Activated CD4-positive, alpha-beta memory T cell treated with anti-CD3 and anti-CD28 coated beads, Interleukin-2, amount 10 ng/mL, durations not matched to agents 7 days and 5 days (primary cell): Measurements from ENCODE around the gene FSTL1. TPM values are rescaled to one million over a fixed set of nuclear protein-coding genes. Genes with fewer than 3 reads are reported as not detected.

Source experiments
- CTCF ChIA-PET: fragments of 350-600 bp; sonication (Branson Sonifier 250); formaldehyde crosslinking; loops from one replicate; lab custom pipeline; 2021; ENCODE audit warnings: antibody characterized with exemption, inconsistent platforms; lab: Charles Lee
- POLR2A ChIA-PET: fragments of 350-600 bp; sonication (Branson Sonifier 250); formaldehyde crosslinking; loops from one replicate; lab custom pipeline; 2021; ENCODE audit warnings: antibody characterized with exemption; lab: Charles Lee
- DNase-seq: peaks from one replicate; pipeline ENCODE4 v3.0.0-alpha.2; 2020
- H3K27ac Mint-ChIP-seq: one replicate; pipeline ENCODE4 v1.8.0; 2021; ENCODE audit warnings: mild to moderate bottlenecking, mixed read lengths
- H3K27me3 Mint-ChIP-seq: one replicate; pipeline ENCODE4 v1.8.0; 2021; ENCODE audit warnings: mixed read lengths
- H3K36me3 Mint-ChIP-seq: one replicate; pipeline ENCODE4 v1.8.0; 2021; ENCODE audit warnings: low read depth, mixed read lengths
- H3K4me1 Mint-ChIP-seq: one replicate; pipeline ENCODE4 v1.8.0; 2021; ENCODE audit warnings: mixed read lengths
- H3K4me3 Mint-ChIP-seq: one replicate; pipeline ENCODE4 v1.8.0; 2021; ENCODE audit warnings: mild to moderate bottlenecking, mixed read lengths
- H3K9me3 Mint-ChIP-seq: one replicate; pipeline ENCODE4 v1.8.0; 2021; ENCODE audit warnings: mixed read lengths
- total RNA-seq, 2 experiments: library from RNA; stranded (reverse); gene quantifications; one replicate each; pipeline ENCODE4 v1.2.3, GENCODE V29; 2021

The FSTL1 gene
- total RNA-seq, 2 experiments from 2014 or later: 0.30 to 0.35 TPM

- Mint-ChIP-seq H3K27me3 (peaks cover 11% of the 10 kb centered on the region), H3K27ac (no peak overlapping the region), H3K4me1 (peaks cover 7% of the 10 kb centered on the region), H3K36me3 (no peaks in the 10 kb centered on the region), H3K9me3 (no peaks in the 10 kb centered on the region), H3K4me3 (no peak overlapping the region)
- POLR2A ChIA-PET: no interaction called here
- DNase-seq: no peak
- CTCF ChIA-PET: no interaction called here
Observed at GRCh38 chr3:120459196-120459595, 8.4 kb upstream of the FSTL1 start.

- Mint-ChIP-seq H3K4me1 (peaks cover 7% of the 10 kb centered on the region), H3K36me3 (no peaks in the 10 kb centered on the region), H3K27me3 (peaks cover 18% of the 10 kb centered on the region), H3K9me3 (no peaks in the 10 kb centered on the region), H3K4me3 (no peak overlapping the region), H3K27ac (no peak overlapping the region)
- ChIA-PET CTCF (no interaction called here), POLR2A (interaction anchor here (0.6 kb wide), 1 partner anchor 18 kb away, joined by 3 read pairs; no protein-coding TSS in a partner anchor)
- DNase-seq: no peak
Observed at GRCh38 chr3:120457827-120458226, 7.0 kb upstream of the FSTL1 start.

- H3K36me3 Mint-ChIP-seq: no peaks in the 10 kb centered on the region
- H3K9me3 Mint-ChIP-seq: no peaks in the 10 kb centered on the region
- DNase-seq: no peak
- ChIA-PET CTCF (no interaction called here), POLR2A (no interaction called here)
- peaks cover 40% of the 10 kb centered on the region for H3K27me3 Mint-ChIP-seq
- no peak overlapping the region for H3K4me3 Mint-ChIP-seq
- peaks cover 12% of the 10 kb centered on the region for H3K4me1 Mint-ChIP-seq
- no peak overlapping the region for H3K27ac Mint-ChIP-seq
Observed at GRCh38 chr3:120454076-120454689, 3.4 kb upstream of the FSTL1 start.

- DNase-seq: no peak
- POLR2A ChIA-PET: no interaction called here
- Mint-ChIP-seq H3K9me3 (no peaks in the 10 kb centered on the region), H3K27ac (no peak overlapping the region), H3K36me3 (no peaks in the 10 kb centered on the region), H3K4me3 (no peak overlapping the region), H3K4me1 (peaks cover 12% of the 10 kb centered on the region), H3K27me3 (peaks cover 49% of the 10 kb centered on the region)
- CTCF ChIA-PET: no interaction called here
Observed at GRCh38 chr3:120452816-120453215, 2.0 kb upstream of the FSTL1 start.

GRCh38 chr3:120451806-120452205, 1.0 kb upstream of the FSTL1 start:
- CTCF ChIA-PET: no interaction called here
- DNase-seq: no peak
- POLR2A ChIA-PET: no interaction called here
- no peaks in the 10 kb centered on the region for H3K36me3 Mint-ChIP-seq
- H3K9me3 Mint-ChIP-seq: no peaks in the 10 kb centered on the region
- peaks cover 12% of the 10 kb centered on the region for H3K4me1 Mint-ChIP-seq
- peak overlapping the region; percentile 38 for H3K4me3 Mint-ChIP-seq
- H3K27me3 Mint-ChIP-seq: peaks cover 55% of the 10 kb centered on the region
- no peak overlapping the region for H3K27ac Mint-ChIP-seq

- ChIA-PET CTCF (no interaction called here), POLR2A (no interaction called here)
- Mint-ChIP-seq H3K36me3 (no peaks in the 10 kb centered on the region), H3K4me1 (peaks cover 12% of the 10 kb centered on the region), H3K27me3 (peaks cover 56% of the 10 kb centered on the region), H3K27ac (no peak overlapping the region), H3K4me3 (peak overlapping the region; percentile 38), H3K9me3 (no peaks in the 10 kb centered on the region)
- DNase-seq: no peak
Observed at GRCh38 chr3:120451272-120451761, 525 bp upstream of the FSTL1 start.

- POLR2A ChIA-PET: no interaction called here
- H3K9me3 Mint-ChIP-seq: no peaks in the 10 kb centered on the region
- H3K4me3 Mint-ChIP-seq: peak overlapping the region; percentile 69
- no peak overlapping the region for H3K27ac Mint-ChIP-seq
- H3K27me3 Mint-ChIP-seq: peaks cover 51% of the 10 kb centered on the region
- CTCF ChIA-PET: no interaction called here
- H3K36me3 Mint-ChIP-seq: no peaks in the 10 kb centered on the region
- peak; percentile 16 for DNase-seq
- H3K4me1 Mint-ChIP-seq: peaks cover 12% of the 10 kb centered on the region
Observed at GRCh38 chr3:120449701-120450599, 842 bp downstream of the FSTL1 start.

GRCh38 chr3:120449251-120449650, 1.5 kb downstream of the FSTL1 start:
- no peak for DNase-seq
- no peaks in the 10 kb centered on the region for H3K36me3 Mint-ChIP-seq
- ChIA-PET CTCF (no interaction called here), POLR2A (no interaction called here)
- no peaks in the 10 kb centered on the region for H3K9me3 Mint-ChIP-seq
- H3K27ac Mint-ChIP-seq: no peak overlapping the region
- H3K27me3 Mint-ChIP-seq: peaks cover 51% of the 10 kb centered on the region
- H3K4me1 Mint-ChIP-seq: peaks cover 12% of the 10 kb centered on the region
- H3K4me3 Mint-ChIP-seq: no peak overlapping the region

GRCh38 chr3:120448756-120449155, 2.0 kb downstream of the FSTL1 start:
- no peak for DNase-seq
- Mint-ChIP-seq H3K4me3 (no peak overlapping the region), H3K4me1 (peaks cover 12% of the 10 kb centered on the region), H3K27me3 (peaks cover 48% of the 10 kb centered on the region), H3K36me3 (no peaks in the 10 kb centered on the region), H3K9me3 (no peaks in the 10 kb centered on the region), H3K27ac (no peak overlapping the region)
- CTCF ChIA-PET: no interaction called here
- POLR2A ChIA-PET: no interaction called here

- DNase-seq: no peak
- ChIA-PET CTCF (interaction anchor here (2.4 kb wide), 1 partner anchor 30 kb away, joined by 9 read pairs; no protein-coding TSS in a partner anchor), POLR2A (no interaction called here)
- H3K9me3 Mint-ChIP-seq: no peaks in the 10 kb centered on the region
- no peaks in the 10 kb centered on the region for H3K36me3 Mint-ChIP-seq
- no peak overlapping the region for H3K4me3 Mint-ChIP-seq
- peaks cover 12% of the 10 kb centered on the region for H3K4me1 Mint-ChIP-seq
- H3K27ac Mint-ChIP-seq: no peak overlapping the region
- peaks cover 42% of the 10 kb centered on the region for H3K27me3 Mint-ChIP-seq
Observed at GRCh38 chr3:120446891-120447668, 3.7 kb downstream of the FSTL1 start.

GRCh38 chr3:120445654-120446053, 5.1 kb downstream of the FSTL1 start:
- ChIA-PET CTCF (interaction anchor here (1.0 to 2.4 kb wide), 2 partner anchors 21 to 28 kb away, joined by 3 to 9 read pairs; no protein-coding TSS in a partner anchor), POLR2A (no interaction called here)
- no peak for DNase-seq
- Mint-ChIP-seq H3K27me3 (peaks cover 35% of the 10 kb centered on the region), H3K4me3 (no peak overlapping the region), H3K9me3 (no peaks in the 10 kb centered on the region), H3K27ac (no peak overlapping the region), H3K36me3 (no peaks in the 10 kb centered on the region), H3K4me1 (peaks cover 7% of the 10 kb centered on the region)

GRCh38 chr3:120443626-120444123, 7.1 kb downstream of the FSTL1 start:
- H3K9me3 Mint-ChIP-seq: no peaks in the 10 kb centered on the region
- no peaks in the 10 kb centered on the region for H3K4me1 Mint-ChIP-seq
- DNase-seq: no peak
- H3K4me3 Mint-ChIP-seq: no peak overlapping the region
- no peaks in the 10 kb centered on the region for H3K36me3 Mint-ChIP-seq
- ChIA-PET POLR2A (no interaction called here), CTCF (interaction anchor here (0.9 to 1.6 kb wide), 2 partner anchors 11 to 18 kb away, joined by 3 to 4 read pairs; no protein-coding TSS in a partner anchor)
- peaks cover 19% of the 10 kb centered on the region for H3K27me3 Mint-ChIP-seq
- H3K27ac Mint-ChIP-seq: no peak overlapping the region
